ENCODE results near the gene TCEAL9. TPM values are rescaled to one million over a fixed set of nuclear protein-coding genes. Genes with fewer than 3 reads are reported as not detected.

TCEAL9 gene
- total and polyA plus RNA-seq, 2 donors (not counting 3 experiments of a cell fraction or from before 2014, with no cell fraction given): 61.7 to 98.3 TPM

DNA sequence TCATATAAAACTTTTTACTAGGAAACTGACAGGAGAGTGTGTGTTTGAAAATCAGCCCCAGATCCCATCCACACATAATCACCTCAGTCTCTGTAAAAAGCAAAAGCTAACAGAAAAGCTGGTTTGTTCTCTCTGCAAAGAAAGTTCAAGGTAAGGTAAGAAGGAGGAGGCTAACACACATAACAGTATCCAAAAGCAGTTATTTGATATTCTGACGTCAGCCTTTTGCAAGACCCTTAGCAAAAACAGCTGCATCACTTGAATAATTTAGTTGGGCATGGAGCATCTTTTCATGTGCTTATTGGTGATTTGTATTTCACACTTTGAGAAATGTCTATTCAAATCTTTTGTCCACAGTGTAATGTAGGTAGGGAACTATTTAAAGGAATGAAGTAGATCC lies 5.5 kb downstream of the TCEAL9 start:
- ChIA-PET POLR2A (no interaction called here), CTCF (interaction anchor here (0.9 kb wide), 1 partner anchor 16 kb away, joined by 3 read pairs; no protein-coding TSS in a partner anchor)
- no TSS peak for BruUV-seq (replicated peaks)
- H3K4me2 ChIP-seq (ENCODE audit: insufficient read depth, low read length): peak overlapping the region; percentile 46
- H3K9me1 ChIP-seq (replicated peaks; ENCODE audit: control insufficient read depth, extremely low read depth, insufficient read depth, low read length): no peaks in the 10 kb centered on the region
- H3K4me3 ChIP-seq (replicated peaks in 1 of 3; ENCODE audit: insufficient read depth in 1 of 3, low read depth in 1 of 3, low read length in 3 of 3): no peak overlapping the region
- intact Hi-C loops (cut with micrococcal nuclease) (no loop called here), dilution Hi-C loops (cut with MboI; ENCODE audit: extremely low pct_ligation_motif_present, low sequenced_read_pairs) (no loop called here)
- no peak overlapping the region for H3K9ac ChIP-seq (replicated peaks; ENCODE audit: extremely low read depth, insufficient read depth, low read length)
- no peak overlapping the region for H2AFZ ChIP-seq (ENCODE audit: low read depth, low read length)
- DNase-seq (ENCODE audit: low read depth, low spot score) (peak; percentile 2), FAIRE-seq (peak; percentile 4)
- H3K27ac ChIP-seq (ENCODE audit: insufficient read depth, low read depth, low read length): no peak overlapping the region
- TF ChIP-seq, protein P1, sequence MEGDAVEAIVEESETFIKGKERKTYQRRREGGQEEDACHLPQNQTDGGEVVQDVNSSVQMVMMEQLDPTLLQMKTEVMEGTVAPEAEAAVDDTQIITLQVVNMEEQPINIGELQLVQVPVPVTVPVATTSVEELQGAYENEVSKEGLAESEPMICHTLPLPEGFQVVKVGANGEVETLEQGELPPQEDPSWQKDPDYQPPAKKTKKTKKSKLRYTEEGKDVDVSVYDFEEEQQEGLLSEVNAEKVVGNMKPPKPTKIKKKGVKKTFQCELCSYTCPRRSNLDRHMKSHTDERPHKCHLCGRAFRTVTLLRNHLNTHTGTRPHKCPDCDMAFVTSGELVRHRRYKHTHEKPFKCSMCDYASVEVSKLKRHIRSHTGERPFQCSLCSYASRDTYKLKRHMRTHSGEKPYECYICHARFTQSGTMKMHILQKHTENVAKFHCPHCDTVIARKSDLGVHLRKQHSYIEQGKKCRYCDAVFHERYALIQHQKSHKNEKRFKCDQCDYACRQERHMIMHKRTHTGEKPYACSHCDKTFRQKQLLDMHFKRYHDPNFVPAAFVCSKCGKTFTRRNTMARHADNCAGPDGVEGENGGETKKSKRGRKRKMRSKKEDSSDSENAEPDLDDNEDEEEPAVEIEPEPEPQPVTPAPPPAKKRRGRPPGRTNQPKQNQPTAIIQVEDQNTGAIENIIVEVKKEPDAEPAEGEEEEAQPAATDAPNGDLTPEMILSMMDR (IDR thresholded peaks at IDR 0.05; ENCODE audit: extremely low read depth in 1 of 2, insufficient read depth in 1 of 2, low read depth in 1 of 2, low read length in 2 of 2): no peak
- TF ChIP-seq JUN (IDR thresholded peaks at IDR 0.05; ENCODE audit: borderline replicate concordance, insufficient read depth, insufficient read length, low read depth) (no peak), GATA2 (IDR thresholded peaks at IDR 0.05; ENCODE audit: insufficient read depth, insufficient read length, low read depth, low read length) (no peak)
- TF ChIP-seq, protein P2, sequence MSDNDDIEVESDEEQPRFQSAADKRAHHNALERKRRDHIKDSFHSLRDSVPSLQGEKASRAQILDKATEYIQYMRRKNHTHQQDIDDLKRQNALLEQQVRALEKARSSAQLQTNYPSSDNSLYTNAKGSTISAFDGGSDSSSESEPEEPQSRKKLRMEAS (IDR thresholded peaks at IDR 0.05; ENCODE audit: insufficient read depth, insufficient read length): no peak
- no peaks in the 10 kb centered on the region for H3K9me3 ChIP-seq (replicated peaks; ENCODE audit: control insufficient read depth, insufficient read depth, low read length)
- H3K4me1 ChIP-seq (ENCODE audit: control insufficient read depth, extremely low read depth, insufficient read depth, low read length): peaks cover 31% of the 10 kb centered on the region
- no peaks in the 10 kb centered on the region for H4K20me1 ChIP-seq (replicated peaks; ENCODE audit: control insufficient read depth, extremely low read depth, insufficient read depth, low read length)
- no peaks in the 10 kb centered on the region for H3K27me3 ChIP-seq (ENCODE audit: control insufficient read depth in 2 of 2, insufficient read depth in 2 of 2, low read length in 2 of 2)
- peaks cover 12% of the 10 kb centered on the region for H3K79me2 ChIP-seq (ENCODE audit: control insufficient read depth, insufficient read depth, low read length)
- H3K36me3 ChIP-seq (ENCODE audit: control insufficient read depth in 2 of 2, extremely low read depth in 1 of 2, insufficient read depth in 2 of 2, low read length in 2 of 2): no peaks in the 10 kb centered on the region

DNA sequence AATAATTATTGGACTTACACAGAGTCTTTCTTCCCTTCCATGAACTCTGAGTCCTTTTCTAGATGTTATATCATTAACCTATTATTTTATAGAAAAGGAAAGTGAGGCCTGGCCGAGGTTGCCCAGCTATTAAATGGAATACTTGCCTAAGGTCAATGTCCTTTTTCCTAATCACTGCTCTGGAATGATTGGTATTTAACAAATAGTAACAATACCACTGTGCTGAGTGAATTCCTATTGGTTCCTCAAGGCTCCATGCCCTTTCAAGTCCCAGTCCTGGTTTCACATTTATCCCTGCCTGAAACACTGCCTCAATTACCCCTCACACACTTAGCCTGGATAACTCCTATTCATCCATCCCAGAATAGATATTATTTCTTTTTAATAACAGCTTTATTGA lies 6.2 kb downstream of the TCEAL9 start:
- FAIRE-seq (peak; percentile 49), DNase-seq (ENCODE audit: low read depth, low spot score) (peak; percentile 57)
- Histone ChIP-seq H3K4me1 (ENCODE audit: control insufficient read depth, extremely low read depth, insufficient read depth, low read length) (peaks cover 31% of the 10 kb centered on the region), H3K9me1 (replicated peaks; ENCODE audit: control insufficient read depth, extremely low read depth, insufficient read depth, low read length) (no peaks in the 10 kb centered on the region), H3K27ac (ENCODE audit: insufficient read depth, low read depth, low read length) (no peak overlapping the region), H3K36me3 (ENCODE audit: control insufficient read depth in 2 of 2, extremely low read depth in 1 of 2, insufficient read depth in 2 of 2, low read length in 2 of 2) (no peaks in the 10 kb centered on the region), H3K27me3 (ENCODE audit: control insufficient read depth in 2 of 2, insufficient read depth in 2 of 2, low read length in 2 of 2) (no peaks in the 10 kb centered on the region), H2AFZ (ENCODE audit: low read depth, low read length) (peak overlapping the region; percentile 16), H4K20me1 (replicated peaks; ENCODE audit: control insufficient read depth, extremely low read depth, insufficient read depth, low read length) (no peaks in the 10 kb centered on the region), H3K4me3 (replicated peaks in 1 of 3; ENCODE audit: insufficient read depth in 1 of 3, low read depth in 1 of 3, low read length in 3 of 3) (no peak overlapping the region), H3K4me2 (ENCODE audit: insufficient read depth, low read length) (peak overlapping the region; percentile 46), H3K9ac (replicated peaks; ENCODE audit: extremely low read depth, insufficient read depth, low read length) (no peak overlapping the region), H3K9me3 (replicated peaks; ENCODE audit: control insufficient read depth, insufficient read depth, low read length) (no peaks in the 10 kb centered on the region), H3K79me2 (ENCODE audit: control insufficient read depth, insufficient read depth, low read length) (peaks cover 5% of the 10 kb centered on the region)
- dilution Hi-C loops (cut with MboI; ENCODE audit: extremely low pct_ligation_motif_present, low sequenced_read_pairs) (no loop called here), intact Hi-C loops (cut with micrococcal nuclease) (no loop called here)
- POLR2A ChIA-PET: no interaction called here
- no peak for TF ChIP-seq POLR2AphosphoS5 (IDR thresholded peaks at IDR 0.05; ENCODE audit: insufficient read depth, low read depth, low read length)
- TF ChIP-seq, protein P2 (IDR thresholded peaks at IDR 0.05; ENCODE audit: insufficient read depth, insufficient read length): no peak
- TF ChIP-seq POLR2A (IDR thresholded peaks at IDR 0.05; ENCODE audit: low read depth, low read length): no peak
- TF ChIP-seq, protein P1 (IDR thresholded peaks at IDR 0.05; ENCODE audit: extremely low read depth in 1 of 2, insufficient read depth in 1 of 2, low read depth in 1 of 2, low read length in 2 of 2): no peak
- no peak for TF ChIP-seq GATA2 (IDR thresholded peaks at IDR 0.05; ENCODE audit: insufficient read depth, insufficient read length, low read depth, low read length)
- TF ChIP-seq MYC (IDR thresholded peaks at IDR 0.05; ENCODE audit: low read depth, low read length): no peak
- TF ChIP-seq EZH2 (IDR thresholded peaks at IDR 0.05; ENCODE audit: borderline replicate concordance, low read depth, low read length, severe bottlenecking): no peak
- no peak for TF ChIP-seq JUN (IDR thresholded peaks at IDR 0.05; ENCODE audit: borderline replicate concordance, insufficient read depth, insufficient read length, low read depth)
- no peak for TF ChIP-seq FOS (IDR thresholded peaks at IDR 0.05; ENCODE audit: borderline replicate concordance, insufficient read depth, low read length)
- no TSS peak for BruUV-seq (replicated peaks)
- CTCF ChIA-PET: interaction anchor here (0.9 kb wide), 1 partner anchor 15 kb away, joined by 3 read pairs; no protein-coding TSS in a partner anchor

All from endothelial cell of umbilical vein (primary cell).